GM12878 (cell line): ENCODE data around the gene SMIM34. TPM values are rescaled to one million over a fixed set of nuclear protein-coding genes. Genes with fewer than 3 reads are reported as not detected.
"Not testable (repeated sequence)": the region's sequence is repeated elsewhere in the genome, so short reads cannot be mapped to it uniquely, and the experiment has no call there.

Experiments used
- ATAC-seq: fragments of 200-7000 bp; cut with Tn5 transposase; 3 replicates; pipeline ENCODE4 v1.9.1; 2020; ENCODE audit warnings: mild to moderate bottlenecking, moderate library complexity
- BruUV-seq: library from RNA; stranded (reverse); fragments of 400-500 nt; replicated peaks from 2 replicates; lab custom pipeline; 2021; lab: Mats Ljungman, UMichigan
- CTCF ChIA-PET: fragments of 300-600 bp; sonication (Branson Sonifier 250); formaldehyde crosslinking; extraction: SDS; loops from one replicate; lab custom pipeline; 2021; ENCODE audit warnings: inconsistent platforms; lab: Yijun Ruan, JAX
- POLR2A ChIA-PET: fragments of 350-600 bp; formaldehyde crosslinking; extraction: SDS; loops from one replicate; lab custom pipeline; 2021; ENCODE audit warnings: inconsistent platforms; lab: Charles Lee
- RAD21 ChIA-PET: fragments of 300-600 bp; sonication (Branson Sonifier 250); formaldehyde crosslinking; loops from one replicate; lab custom pipeline; 2023; ENCODE audit warnings: antibody characterized with exemption; ENCODE audit not compliant: unreplicated experiment; lab: Charles Lee
- SMC1A ChIA-PET: fragments of 300-600 bp; sonication (Branson Sonifier 250); formaldehyde crosslinking; loops from one replicate; lab custom pipeline; 2023; ENCODE audit not compliant: unreplicated experiment, uncharacterized antibody; lab: Charles Lee
- DNase-seq: peaks from one replicate; pipeline ENCODE4 v3.0.0-alpha.2; 2011; ENCODE audit warnings: low read depth, low spot score
- FAIRE-seq: peaks from 3 replicates; lab custom pipeline; 2011; peaks lifted over from hg19 to GRCh38; lab: Jason Lieb, UNC
- H2AFZ ChIP-seq: 2 replicates; pipeline ENCODE4 v1.6.0; 2011; ENCODE audit warnings: low read depth, low read length, control low read depth; ENCODE audit not compliant: control insufficient read depth
- H3K27ac ChIP-seq: 2 replicates; pipeline ENCODE4 v1.5.1; 2011; ENCODE audit warnings: control low read depth; ENCODE audit not compliant: control insufficient read depth, insufficient read depth
- H3K27me3 ChIP-seq, 2 experiments: replicated peaks in 1 of 2; 2 replicates each; pipeline versions ENCODE4 v1.6.0 to v1.6.1; 2011; ENCODE audit warnings: low read length in 1 of 2; ENCODE audit not compliant: control insufficient read depth in 2 of 2, insufficient read depth in 2 of 2
- H3K36me3 ChIP-seq, 2 experiments: 2 replicates each; pipeline ENCODE4 v1.5.1; 2011; ENCODE audit warnings: low read length in 1 of 2; ENCODE audit not compliant: control insufficient read depth in 2 of 2, insufficient read depth in 2 of 2
- H3K4me1 ChIP-seq: 2 replicates; pipeline ENCODE4 v1.6.1; 2011; ENCODE audit warnings: mild to moderate bottlenecking, low read length, moderate library complexity, mixed read lengths; ENCODE audit not compliant: control insufficient read depth, insufficient read depth
- H3K4me2 ChIP-seq: 2 replicates; pipeline ENCODE4 v1.6.0; 2011; ENCODE audit warnings: control low read depth; ENCODE audit not compliant: control insufficient read depth, insufficient read depth
- H3K4me3 ChIP-seq: fragments of 200-600 bp; sonication (generic); 2 replicates; pipeline ENCODE4 v1.5.1; 2016
- H3K79me2 ChIP-seq: 2 replicates; pipeline ENCODE4 v1.6.0; 2011; ENCODE audit warnings: low read length; ENCODE audit not compliant: control insufficient read depth, insufficient read depth
- H3K9ac ChIP-seq: 2 replicates; pipeline ENCODE4 v1.8.0; 2011; ENCODE audit warnings: low read length, control low read depth, mixed read lengths; ENCODE audit not compliant: control insufficient read depth, insufficient read depth
- H3K9me3 ChIP-seq: replicated peaks from 3 replicates; pipeline ENCODE4 v1.5.1; 2011; ENCODE audit warnings: mild to moderate bottlenecking, low read length; ENCODE audit not compliant: control insufficient read depth, insufficient read depth
- H4K20me1 ChIP-seq: 2 replicates; pipeline ENCODE4 v1.6.0; 2011; ENCODE audit not compliant: control insufficient read depth, insufficient read depth
- WGBS: methylation state at CpG from one replicate; pipeline ENCODE4 v1.1.6; 2016; ENCODE audit warnings: low lambda C conversion rate; ENCODE audit not compliant: insufficient replicate concordance, insufficient coverage; ENCODE audit errors: missing lambda C conversion rate; 5-methylcytosine and 5-hydroxymethylcytosine counted together
- in situ Hi-C: fragments of 300-500 bp; cut with MboI; formaldehyde crosslinking; loops from 9 replicates; pipeline ENCODE4 v1.14.3; 2018; ENCODE audit warnings: mixed read lengths
- intact Hi-C: fragments of 100-400 bp; cut with micrococcal nuclease; formaldehyde crosslinking; loops from one replicate; pipeline ENCODE4 v1.14.2; 2022; ENCODE audit not compliant: unreplicated experiment
- polyA plus RNA-seq, 11 experiments: library from polyadenylated mRNA; depleted of rRNA in 4 of 11; unstranded in 6 of 11; stranded (reverse) in 5 of 11; fragments of >200 nt; fragmentation: Nextera tagmentation in 4 of 11; fragmentation: Illumina TruSeq in 1 of 11; extraction: Ambion mirVana in 4 of 11; extraction: Trizol in 1 of 11; gene quantifications; 1 replicate in 1 of 11; 2 replicates in 10 of 11; pipeline versions ENCODE4 v1.2.1 to v1.2.3, GENCODE V29; 2011 to 2016; ENCODE audit warnings: inconsistent platforms in 2 of 11, missing spikeins in 2 of 11, low read depth in 1 of 11
- total RNA-seq, 4 experiments: library from RNA; depleted of rRNA in 3 of 4; stranded (reverse); fragments of >200 nt in 3 of 4; fragmentation: Illumina TruSeq in 1 of 4; extraction: Trizol in 1 of 4; gene quantifications; 2 replicates each; pipeline versions ENCODE4 v1.2.1 to v1.2.3, GENCODE V29; 2013 to 2021

Gene SMIM34
- total and polyA plus RNA-seq, 10 of the 15 experiments (the other 5 are each of a cell fraction or from before 2014, with no cell fraction given) = not detected

DNA sequence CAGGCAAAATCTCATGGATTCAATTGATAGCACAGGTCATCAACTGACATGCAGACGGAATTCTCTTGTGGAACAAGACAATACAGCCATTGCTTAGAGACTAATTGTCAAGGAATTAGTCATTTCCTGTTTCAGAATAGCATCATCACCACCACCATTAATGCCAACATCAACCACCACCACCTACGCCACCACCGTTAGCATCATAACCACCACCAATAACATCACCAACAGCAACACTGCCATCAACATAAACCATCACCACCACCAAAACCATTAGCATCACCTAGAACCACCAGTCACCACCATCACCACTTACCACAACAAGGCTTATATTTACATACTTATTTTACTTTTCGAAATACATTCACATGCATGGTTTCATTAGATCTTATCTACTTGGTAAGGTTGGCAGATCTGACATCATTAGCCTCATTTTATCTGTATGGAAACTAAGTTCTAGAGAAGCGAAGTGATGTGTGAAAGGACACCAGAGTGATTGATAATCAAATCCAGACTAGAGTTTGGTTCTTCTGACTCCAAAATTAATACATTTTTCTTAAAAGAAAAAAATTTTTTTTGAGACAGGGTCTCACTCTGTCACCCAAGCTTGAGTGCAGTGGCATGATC lies 6.2 kb downstream of the SMIM34 start:
- H3K36me3 ChIP-seq, RAD21 ChIA-PET, SMC1A ChIA-PET, H3K4me2 ChIP-seq, H4K20me1 ChIP-seq, intact Hi-C loops, POLR2A ChIA-PET, H3K9me3 ChIP-seq, H3K27me3 ChIP-seq, H3K4me3 ChIP-seq, H2AFZ ChIP-seq, H3K4me1 ChIP-seq, in situ Hi-C loops, H3K9ac ChIP-seq, H3K27ac ChIP-seq, CTCF ChIA-PET, DNase-seq, H3K79me2 ChIP-seq, BruUV-seq, FAIRE-seq: not testable (repeated sequence)
- peak; percentile 59 for ATAC-seq
- WGBS = no CpG with 5 or more reads among the region's 5 CpGs

DNA sequence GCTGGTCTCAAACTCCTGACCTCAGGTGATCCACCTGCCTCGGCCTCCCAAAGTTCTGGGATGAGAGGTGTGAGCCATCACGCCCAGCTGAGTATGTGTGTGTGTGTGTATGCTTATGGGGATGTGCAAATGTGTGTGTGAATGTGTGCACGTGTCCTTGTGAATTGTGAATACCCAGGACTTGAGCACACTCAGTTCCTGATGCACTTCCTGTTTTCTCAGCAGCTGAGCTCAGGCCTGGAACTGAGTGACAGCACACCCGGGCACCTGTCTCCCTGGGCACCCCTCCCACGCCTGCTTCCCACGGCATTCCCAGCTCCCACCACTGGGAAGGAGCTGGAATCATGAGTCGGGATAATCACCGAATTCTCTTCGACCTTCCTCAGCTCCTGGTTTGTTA lies 16.5 kb downstream of the SMIM34 start:
- H3K36me3 ChIP-seq, POLR2A ChIA-PET, RAD21 ChIA-PET, FAIRE-seq, SMC1A ChIA-PET, CTCF ChIA-PET, H3K79me2 ChIP-seq, H3K4me2 ChIP-seq, BruUV-seq, H3K9me3 ChIP-seq, ATAC-seq, intact Hi-C loops, in situ Hi-C loops, H2AFZ ChIP-seq, H3K9ac ChIP-seq, H3K27ac ChIP-seq, H4K20me1 ChIP-seq, H3K4me3 ChIP-seq, DNase-seq, H3K4me1 ChIP-seq, H3K27me3 ChIP-seq: not testable (repeated sequence)
- no CpG with 5 or more reads among the region's 9 CpGs for WGBS

DNA sequence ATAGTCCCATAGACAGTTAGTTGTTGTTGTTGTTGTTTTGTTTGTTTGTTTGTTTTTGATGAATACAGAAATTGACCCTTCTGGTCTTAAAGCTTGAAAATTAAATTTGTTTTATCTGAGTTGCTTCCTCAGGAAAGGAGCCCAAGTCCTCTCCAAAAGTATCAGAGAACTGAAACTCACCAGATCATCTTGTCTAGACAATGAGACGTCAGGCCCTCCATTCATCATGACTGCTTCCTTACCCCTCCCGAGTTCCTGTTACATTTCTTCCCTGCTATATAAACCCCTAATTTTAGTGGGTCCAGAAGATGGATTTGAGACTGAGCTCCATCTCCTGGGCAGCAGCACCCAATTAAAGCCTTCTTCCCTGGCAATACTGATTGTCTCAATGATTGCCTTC lies 17.1 kb downstream of the SMIM34 start:
- FAIRE-seq, CTCF ChIA-PET, H3K9me3 ChIP-seq, H3K4me3 ChIP-seq, H3K36me3 ChIP-seq, H3K79me2 ChIP-seq, DNase-seq, H3K9ac ChIP-seq, H4K20me1 ChIP-seq, H3K4me1 ChIP-seq, H2AFZ ChIP-seq, POLR2A ChIA-PET, SMC1A ChIA-PET, H3K27me3 ChIP-seq, ATAC-seq, H3K4me2 ChIP-seq, in situ Hi-C loops, RAD21 ChIA-PET, BruUV-seq, intact Hi-C loops, H3K27ac ChIP-seq: not testable (repeated sequence)
- WGBS = no CpG with 5 or more reads among the region's 2 CpGs

- SMC1A ChIA-PET, POLR2A ChIA-PET, ATAC-seq, H3K9ac ChIP-seq, DNase-seq, H3K36me3 ChIP-seq, H4K20me1 ChIP-seq, RAD21 ChIA-PET, H3K4me1 ChIP-seq, H3K9me3 ChIP-seq, CTCF ChIA-PET, FAIRE-seq, H2AFZ ChIP-seq, in situ Hi-C loops, H3K4me2 ChIP-seq, H3K27ac ChIP-seq, H3K27me3 ChIP-seq, BruUV-seq, H3K4me3 ChIP-seq, H3K79me2 ChIP-seq, intact Hi-C loops: not testable (repeated sequence)
- WGBS = no CpG with 5 or more reads among the region's 6 CpGs
Measured at GRCh38 chr21:34406102-34406501, 17.6 kb downstream of the SMIM34 start.
